Measurements from ENCODE around the gene LONRF2. TPM values are rescaled to one million over a fixed set of nuclear protein-coding genes. Genes with fewer than 3 reads are reported as not detected.
"Not testable (repeated sequence)": the region's sequence is repeated elsewhere in the genome, so short reads cannot be mapped to it uniquely, and the experiment has no call there.

LONRF2 gene
- total RNA-seq, 1 experiment from 2014 or later, result not detected

DNA sequence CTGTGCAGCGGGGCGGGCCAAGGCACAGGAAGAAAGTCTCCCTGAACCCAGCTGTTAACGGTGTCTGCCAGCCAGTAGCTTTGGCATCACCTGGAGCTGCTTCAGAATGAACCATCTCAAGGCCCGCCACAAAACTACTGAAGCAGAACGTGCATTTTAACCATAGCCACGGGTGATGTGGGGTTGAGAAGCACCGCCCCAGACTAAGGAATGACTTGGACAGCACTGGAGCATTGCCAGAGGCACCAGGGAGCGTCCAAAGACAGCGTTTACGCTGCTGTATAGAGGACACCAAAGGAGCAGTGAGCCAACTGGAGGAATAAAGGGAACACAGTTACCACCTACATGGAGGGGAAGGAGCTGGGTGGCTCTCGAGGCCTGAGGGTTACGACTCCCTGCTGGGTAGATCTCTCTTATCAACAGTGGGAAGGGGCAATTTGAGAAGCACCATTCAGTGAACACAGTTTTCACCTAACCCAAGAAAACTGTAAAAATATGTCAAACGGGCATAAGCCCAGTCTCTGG lies 28.4 kb upstream of the LONRF2 start:
- Mint-ChIP-seq H3K27me3 (ENCODE audit: insufficient read depth, unreplicated experiment) (peaks cover 2% of the 10 kb centered on the region), H3K4me1 (ENCODE audit: low read depth, unreplicated experiment) (no peaks in the 10 kb centered on the region), H3K4me3 (ENCODE audit: unreplicated experiment) (no peak overlapping the region), H3K9me3 (ENCODE audit: unreplicated experiment) (peaks cover 10% of the 10 kb centered on the region), H3K36me3 (ENCODE audit: insufficient read depth, unreplicated experiment) (no peaks in the 10 kb centered on the region), H3K27ac (ENCODE audit: unreplicated experiment) (no peak overlapping the region)
- Histone ChIP-seq H3K27me3 (replicated peaks; ENCODE audit: control insufficient read depth, insufficient read depth, low read length) (no peaks in the 10 kb centered on the region), H3K36me3 (ENCODE audit: control insufficient read depth, insufficient read depth, low read length) (no peaks in the 10 kb centered on the region), H3K9me3 (peaks cover 5% of the 10 kb centered on the region), H3K4me3 (ENCODE audit: low read depth, low read length) (no peak overlapping the region), H3K4me1 (no peaks in the 10 kb centered on the region)
- ChIA-PET POLR2A (no interaction called here), CTCF (no interaction called here)
- no TSS peak for BruUV-seq (replicated peaks)
- DNase-seq, result no peak
- intact Hi-C loops (cut with micrococcal nuclease; ENCODE audit: unreplicated experiment), result no loop called here
- no peak for TF ChIP-seq CTCF (IDR thresholded peaks at IDR 0.05; ENCODE audit: insufficient read depth in 1 of 2, low read depth in 1 of 2, low read length in 1 of 2, severe bottlenecking in 1 of 2, unreplicated experiment in 1 of 2)

DNA sequence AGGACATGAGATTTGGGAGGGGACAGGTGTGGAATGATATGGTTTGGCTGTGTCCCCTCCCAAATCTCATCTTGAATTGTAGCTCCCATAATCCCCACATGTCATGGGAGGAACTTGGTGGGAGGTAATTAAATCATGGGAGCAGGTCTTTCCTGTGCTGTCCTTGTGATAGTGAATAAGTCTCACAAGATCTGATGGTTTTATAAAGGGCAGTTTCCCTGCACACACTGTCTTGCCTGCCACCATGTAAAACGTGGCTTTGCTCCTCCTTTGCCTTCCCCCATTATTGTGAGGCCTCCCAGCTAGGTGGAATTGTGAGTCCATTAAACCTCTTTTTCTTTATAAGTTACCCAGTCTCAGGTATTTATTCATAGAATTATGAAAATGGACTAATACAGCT lies 22.8 kb upstream of the LONRF2 start:
- H3K27me3 Mint-ChIP-seq (ENCODE audit: insufficient read depth, unreplicated experiment); CTCF ChIA-PET: not testable (repeated sequence)

DNA sequence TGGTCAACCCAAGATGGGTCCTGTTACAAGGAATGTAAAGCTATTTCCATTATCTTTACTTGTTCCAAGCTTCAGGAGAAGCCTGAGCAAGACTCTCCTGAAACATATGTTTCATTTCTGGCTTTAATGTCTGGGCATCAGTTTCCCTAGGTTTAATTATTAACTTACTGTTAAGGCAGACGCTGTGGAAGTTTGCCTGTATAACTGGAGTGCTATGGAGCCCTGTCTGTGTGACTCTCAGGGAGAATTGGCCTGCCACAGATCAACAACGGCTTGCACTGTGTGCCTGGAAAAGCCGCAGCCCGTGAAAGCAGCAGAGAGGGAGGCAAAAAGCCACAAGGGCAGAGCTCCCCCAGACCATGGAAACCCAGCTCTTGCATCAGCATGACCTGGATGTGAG lies 22.1 kb upstream of the LONRF2 start:
- POLR2A ChIA-PET, result no interaction called here
- H3K9me3 ChIP-seq, result no peaks in the 10 kb centered on the region
- H3K4me1 ChIP-seq, result no peaks in the 10 kb centered on the region
- no peak for DNase-seq
- TF ChIP-seq CTCF (IDR thresholded peaks at IDR 0.05; ENCODE audit: insufficient read depth in 1 of 2, low read depth in 1 of 2, low read length in 1 of 2, severe bottlenecking in 1 of 2, unreplicated experiment in 1 of 2), result no peak
- CTCF ChIA-PET, result no interaction called here
- intact Hi-C loops (cut with micrococcal nuclease; ENCODE audit: unreplicated experiment), result no loop called here
- Mint-ChIP-seq H3K27ac (ENCODE audit: unreplicated experiment) (no peak overlapping the region), H3K27me3 (ENCODE audit: insufficient read depth, unreplicated experiment) (peaks cover 2% of the 10 kb centered on the region), H3K9me3 (ENCODE audit: unreplicated experiment) (peaks cover 18% of the 10 kb centered on the region), H3K36me3 (ENCODE audit: insufficient read depth, unreplicated experiment) (no peaks in the 10 kb centered on the region), H3K4me1 (ENCODE audit: low read depth, unreplicated experiment) (no peaks in the 10 kb centered on the region), H3K4me3 (ENCODE audit: unreplicated experiment) (no peak overlapping the region)
- H3K36me3 ChIP-seq (ENCODE audit: control insufficient read depth, insufficient read depth, low read length), result no peaks in the 10 kb centered on the region
- BruUV-seq (replicated peaks), result no TSS peak
- H3K4me3 ChIP-seq (ENCODE audit: low read depth, low read length), result no peak overlapping the region
- H3K27me3 ChIP-seq (replicated peaks; ENCODE audit: control insufficient read depth, insufficient read depth, low read length), result no peaks in the 10 kb centered on the region

More for the DNA sequence above, 22.8 kb upstream of the LONRF2 start:
- peaks cover 18% of the 10 kb centered on the region for H3K9me3 Mint-ChIP-seq (ENCODE audit: unreplicated experiment)
- BruUV-seq (replicated peaks); H3K9me3 ChIP-seq; H3K4me1 Mint-ChIP-seq (ENCODE audit: low read depth, unreplicated experiment); H3K36me3 Mint-ChIP-seq (ENCODE audit: insufficient read depth, unreplicated experiment); H3K4me1 ChIP-seq; H3K27me3 ChIP-seq (replicated peaks; ENCODE audit: control insufficient read depth, insufficient read depth, low read length); H3K27ac Mint-ChIP-seq (ENCODE audit: unreplicated experiment); intact Hi-C loops (cut with micrococcal nuclease; ENCODE audit: unreplicated experiment); DNase-seq; H3K4me3 ChIP-seq (ENCODE audit: low read depth, low read length); H3K36me3 ChIP-seq (ENCODE audit: control insufficient read depth, insufficient read depth, low read length); H3K4me3 Mint-ChIP-seq (ENCODE audit: unreplicated experiment); POLR2A ChIA-PET: not testable (repeated sequence)

- H3K27me3 Mint-ChIP-seq (ENCODE audit: insufficient read depth, unreplicated experiment); H3K4me3 ChIP-seq (ENCODE audit: low read depth, low read length); DNase-seq; H3K4me1 Mint-ChIP-seq (ENCODE audit: low read depth, unreplicated experiment); intact Hi-C loops (cut with micrococcal nuclease; ENCODE audit: unreplicated experiment); POLR2A ChIA-PET; BruUV-seq (replicated peaks); H3K4me1 ChIP-seq; H3K36me3 ChIP-seq (ENCODE audit: control insufficient read depth, insufficient read depth, low read length); H3K9me3 ChIP-seq; H3K27me3 ChIP-seq (replicated peaks; ENCODE audit: control insufficient read depth, insufficient read depth, low read length); H3K4me3 Mint-ChIP-seq (ENCODE audit: unreplicated experiment); H3K27ac Mint-ChIP-seq (ENCODE audit: unreplicated experiment); CTCF ChIA-PET; H3K36me3 Mint-ChIP-seq (ENCODE audit: insufficient read depth, unreplicated experiment): not testable (repeated sequence)
- H3K9me3 Mint-ChIP-seq (ENCODE audit: unreplicated experiment), result peaks cover 18% of the 10 kb centered on the region
These were observed 20.2 kb upstream of the LONRF2 start for GRCh38 chr2:100342466-100342865.
